Psoas muscle (tissue), 8 donors: ENCODE measurements around the gene CACNB1. TPM values are rescaled to one million over a fixed set of nuclear protein-coding genes. Genes with fewer than 3 reads are reported as not detected.

ENCODE experiments used
- ATAC-seq, 4 donors: fragments of 200-7000 bp; cut with Tn5 transposase; one replicate each; pipeline ENCODE4 v1.9.1; 2020; ENCODE audit warnings: moderate library complexity in 3 of 4, mild to moderate bottlenecking in 2 of 4
- DNase-seq, 2 donors: peaks; one replicate each; pipeline ENCODE4 v3.0.0-alpha.2; 2020
- H3K27ac ChIP-seq: fragments of 200-600 bp; one replicate; pipeline ENCODE4 v1.8.0; 2022
- H3K27me3 ChIP-seq, 3 donors: fragments of 200-600 bp in 1 of 3; one replicate each; pipeline versions ENCODE4 v1.6.1 to v1.8.0; 2013 to 2022; ENCODE audit warnings: low read length in 2 of 3, mild to moderate bottlenecking in 2 of 3, moderate library complexity in 1 of 3; ENCODE audit not compliant: insufficient read depth in 3 of 3
- H3K36me3 ChIP-seq, 2 donors: fragments of 200-600 bp in 1 of 2; one replicate each; pipeline versions ENCODE4 v1.6.1 to v1.8.0; 2013 to 2022; ENCODE audit warnings: low read depth in 1 of 2, mild to moderate bottlenecking in 1 of 2, moderate library complexity in 1 of 2; ENCODE audit not compliant: insufficient read depth in 1 of 2
- H3K4me1 ChIP-seq: fragments of 200-600 bp; one replicate; pipeline ENCODE4 v1.8.0; 2022
- H3K4me3 ChIP-seq: fragments of 200-600 bp; one replicate; pipeline ENCODE4 v1.8.0; 2022; ENCODE audit warnings: mild to moderate bottlenecking
- H3K9me3 ChIP-seq: fragments of 200-600 bp; one replicate; pipeline ENCODE4 v1.8.0; 2022
- WGBS, 3 donors: extraction: QIAGEN DNeasy Blood & Tissue Kit; methylation state at CpG; one replicate each; pipeline versions ENCODE4 v1.1.6 to v1.1.7; 2013; 5-methylcytosine and 5-hydroxymethylcytosine counted together
- intact Hi-C, 2 donors: fragments of 100-400 bp; cut with DNase I; formaldehyde crosslinking; loops; one replicate each; pipeline versions ENCODE4 v1.11.0 to v1.14.2; 2022
- polyA plus RNA-seq, 3 donors: library from polyadenylated mRNA; stranded (reverse); fragments of 200-250 nt; gene quantifications; one replicate each; pipeline ENCODE4 v1.2.3, GENCODE V29; 2013
- total RNA-seq, 4 donors: library from RNA; stranded (reverse); fragmentation: NEBNext Ultra II Directional in 2 of 4; extraction: Animal tissue kit (Norgen Biotek cat#: 25700) in 2 of 4; gene quantifications; one replicate each; pipeline versions ENCODE4 v1.2.1 to v1.2.4, GENCODE V29; 2021 to 2023
- TF ChIP-seq, protein P1 (sequence below): fragments of 200-600 bp; IDR thresholded peaks from one replicate; pipeline ENCODE4 v1.8.0; 2022; ENCODE audit warnings: antibody characterized with exemption
- donor health status: healthy with polysubstance abuse.
- donor health status: DM: no; HTN: no; CAD: no; lungs with moderate emphysema.
- donor health status: Bipolar disorder and iron deficiency.
- donor health status: healthy.
- donor health status: DM: yes; HTN: yes; CAD: no.
- donor health status: DM: no; HTN: no; CAD: no.
- donor health status: DM: no; HTN: no; CAD: no.
- donor health status: DM: yes; HTN: yes; CAD: no.

The CACNB1 gene
- total and polyA plus RNA-seq, 7 donors, result 88.2 to 274 (median 209) TPM

DNA sequence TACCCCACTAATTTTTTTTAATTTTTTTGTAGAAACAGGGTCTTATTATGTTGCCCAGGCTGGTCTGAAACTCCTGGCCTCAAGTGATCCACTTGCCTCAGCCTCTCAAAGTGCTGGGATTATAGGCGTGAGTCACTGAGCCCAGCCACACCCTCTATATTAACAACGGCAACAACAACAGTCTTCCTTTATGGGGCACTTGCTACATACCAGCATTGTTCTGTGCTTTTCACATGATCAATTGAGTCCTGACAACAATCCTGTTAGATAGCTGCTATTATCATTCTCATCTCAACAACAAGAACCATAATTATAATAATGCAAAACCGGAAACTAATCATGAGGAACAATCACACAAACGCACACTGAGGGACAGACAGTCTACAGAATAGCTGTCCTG is 18.9 kb downstream of the CACNB1 start:
- Histone ChIP-seq H3K9me3 (no peaks in the 10 kb centered on the region), H3K4me1 (peaks cover 36% of the 10 kb centered on the region), H3K27me3 (no peaks in the 10 kb centered on the region), H3K27ac (peak overlapping the region; percentile 58), H3K4me3 (no peak overlapping the region), H3K36me3 (peaks cover 3 to 83% of the 10 kb centered on the region in 2 donors)
- TF ChIP-seq, protein P1, sequence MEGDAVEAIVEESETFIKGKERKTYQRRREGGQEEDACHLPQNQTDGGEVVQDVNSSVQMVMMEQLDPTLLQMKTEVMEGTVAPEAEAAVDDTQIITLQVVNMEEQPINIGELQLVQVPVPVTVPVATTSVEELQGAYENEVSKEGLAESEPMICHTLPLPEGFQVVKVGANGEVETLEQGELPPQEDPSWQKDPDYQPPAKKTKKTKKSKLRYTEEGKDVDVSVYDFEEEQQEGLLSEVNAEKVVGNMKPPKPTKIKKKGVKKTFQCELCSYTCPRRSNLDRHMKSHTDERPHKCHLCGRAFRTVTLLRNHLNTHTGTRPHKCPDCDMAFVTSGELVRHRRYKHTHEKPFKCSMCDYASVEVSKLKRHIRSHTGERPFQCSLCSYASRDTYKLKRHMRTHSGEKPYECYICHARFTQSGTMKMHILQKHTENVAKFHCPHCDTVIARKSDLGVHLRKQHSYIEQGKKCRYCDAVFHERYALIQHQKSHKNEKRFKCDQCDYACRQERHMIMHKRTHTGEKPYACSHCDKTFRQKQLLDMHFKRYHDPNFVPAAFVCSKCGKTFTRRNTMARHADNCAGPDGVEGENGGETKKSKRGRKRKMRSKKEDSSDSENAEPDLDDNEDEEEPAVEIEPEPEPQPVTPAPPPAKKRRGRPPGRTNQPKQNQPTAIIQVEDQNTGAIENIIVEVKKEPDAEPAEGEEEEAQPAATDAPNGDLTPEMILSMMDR, result no peak
- intact Hi-C loops, result no loop called here
- DNase-seq (no peak), ATAC-seq (no peak)
- WGBS, 3 donors, result 75 to 77% (median 77%) methylated on average over 4 of the region's 4 CpGs

DNA sequence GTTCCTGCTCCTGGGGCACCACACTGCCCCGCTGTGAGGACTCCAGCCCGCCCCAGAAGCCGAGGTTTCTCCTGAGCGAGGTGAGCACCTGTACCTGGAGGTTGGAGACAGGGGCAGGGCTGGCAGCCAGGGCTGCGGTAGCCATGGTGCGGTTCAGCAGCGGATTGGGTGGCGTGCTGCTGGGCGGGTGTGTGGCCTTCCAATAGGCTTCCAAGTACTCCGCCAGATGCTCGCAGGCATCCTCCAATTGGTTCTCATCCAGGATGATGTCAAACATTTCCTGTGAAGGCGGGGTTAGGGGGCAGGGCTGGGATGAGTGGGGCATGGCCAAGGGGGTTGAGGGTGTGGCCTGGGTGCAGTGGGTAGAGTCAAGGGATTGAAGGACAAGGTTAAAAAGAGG is 20.2 kb downstream of the CACNB1 start:
- no peaks in the 10 kb centered on the region for H3K27me3 ChIP-seq
- DNase-seq (no peak), ATAC-seq (peak in 2 of 4 donors; percentile 2 to 7)
- 75 to 85% (median 82%) methylated on average over 12 of the region's 12 CpGs for WGBS, 3 donors
- peak overlapping the region; percentile 81 for H3K27ac ChIP-seq
- H3K4me3 ChIP-seq, result no peak overlapping the region
- peaks cover 37% of the 10 kb centered on the region for H3K4me1 ChIP-seq
- H3K36me3 ChIP-seq, result peaks cover 3 to 71% of the 10 kb centered on the region in 2 donors
- intact Hi-C loops, result no loop called here
- TF ChIP-seq, protein P1, result no peak
- H3K9me3 ChIP-seq, result no peaks in the 10 kb centered on the region

DNA sequence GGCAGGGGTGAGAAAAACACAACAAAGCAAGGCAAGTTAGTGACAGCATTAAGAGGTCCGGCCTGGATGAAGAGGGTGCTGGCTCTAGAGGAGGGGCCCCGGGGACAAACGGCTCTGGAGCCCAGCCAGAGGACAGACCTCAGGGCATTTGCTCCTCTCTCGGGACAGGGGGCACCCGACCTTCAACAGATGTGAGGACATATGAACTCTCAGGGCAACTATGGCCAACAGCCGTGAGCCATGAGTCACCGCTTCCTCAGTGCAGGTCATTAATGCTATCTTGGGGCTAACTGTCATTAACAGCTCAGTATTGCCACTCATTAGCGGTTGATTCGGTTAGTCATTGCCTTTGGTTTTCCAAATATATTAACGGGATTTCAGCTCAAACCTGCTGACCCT is 21.8 kb downstream of the CACNB1 start:
- Histone ChIP-seq H3K4me3 (no peak overlapping the region), H3K27me3 (no peaks in the 10 kb centered on the region), H3K4me1 (peaks cover 37% of the 10 kb centered on the region), H3K36me3 (peaks cover 3 to 55% of the 10 kb centered on the region in 2 donors), H3K9me3 (no peaks in the 10 kb centered on the region), H3K27ac (peak overlapping the region; percentile 81)
- WGBS, 3 donors, result 34 to 54% (median 38%) methylated on average over 10 of the region's 10 CpGs
- peak; percentile 52 to 80 for DNase-seq
- ATAC-seq, result peak; percentile 60 to 79 (median 75)
- intact Hi-C loops, result no loop called here
- TF ChIP-seq, protein P1, result no peak

DNA sequence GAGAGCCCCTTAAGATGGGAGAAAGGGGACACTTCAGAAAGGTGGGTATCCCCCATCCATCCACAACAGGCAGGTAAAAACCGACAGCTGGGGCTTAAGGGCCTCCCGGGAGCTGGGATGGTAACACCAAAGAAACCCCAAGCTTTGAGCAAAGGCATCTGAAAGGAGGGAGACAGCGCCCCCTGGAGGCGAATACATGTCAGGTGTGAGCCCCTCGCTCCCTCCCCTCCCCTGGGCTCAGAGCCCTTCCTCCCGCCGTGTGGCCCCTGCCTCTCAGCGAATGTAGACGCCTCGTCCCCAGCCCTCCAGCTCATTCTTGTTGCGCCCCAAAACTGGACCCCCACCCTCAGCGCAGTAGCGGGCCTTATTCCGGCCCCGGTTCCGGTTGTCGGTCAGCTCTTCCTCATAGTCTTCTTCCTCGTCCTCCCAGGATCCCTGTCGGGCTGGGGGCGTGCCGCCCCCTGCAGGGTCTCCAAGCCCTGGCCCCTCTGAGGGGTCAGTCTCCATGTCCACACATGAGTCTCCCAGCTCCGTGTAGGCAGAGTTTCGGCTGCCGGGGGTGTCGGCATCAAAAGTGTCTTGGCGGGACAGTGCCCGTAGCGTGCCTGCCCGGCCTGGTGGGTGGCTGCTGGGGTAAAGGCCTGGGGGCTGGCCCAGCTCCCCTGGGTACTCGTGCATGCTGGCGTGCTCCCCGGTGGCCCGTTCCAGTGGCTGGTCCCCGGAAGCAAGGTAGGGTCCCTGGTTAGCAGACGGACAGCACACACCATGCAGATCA is 22.4 kb downstream of the CACNB1 start:
- Histone ChIP-seq H3K9me3 (no peaks in the 10 kb centered on the region), H3K4me3 (no peak overlapping the region), H3K27ac (peak overlapping the region; percentile 81), H3K36me3 (peaks cover 3 to 49% of the 10 kb centered on the region in 2 donors), H3K27me3 (no peaks in the 10 kb centered on the region), H3K4me1 (peaks cover 37% of the 10 kb centered on the region)
- ATAC-seq, result peak; percentile 55 to 75 (median 63)
- peak; percentile 84 to 90 for DNase-seq
- TF ChIP-seq, protein P1, result peak; percentile 87
- intact Hi-C loops, result no loop called here
- WGBS, 3 donors, result 49 to 57% (median 56%) methylated on average over 31 to 35 of the region's 35 CpGs
